Adrenal gland (tissue), 12 donors: ENCODE measurements around the gene LRFN4. TPM values are rescaled to one million over a fixed set of nuclear protein-coding genes. Genes with fewer than 3 reads are reported as not detected.

ENCODE experiments used
- DNase-seq, 7 donors: peaks; one replicate each; pipeline ENCODE4 v3.0.0-alpha.2; 2019 to 2020
- H3K27ac ChIP-seq, 5 donors: fragments of 200-600 bp; sonication (generic) in 4 of 5; 1 replicate in 3 of 5; 2 replicates in 2 of 5; pipeline versions ENCODE4 v1.5.1 to v1.8.0; 2016 to 2020; ENCODE audit warnings: mild to moderate bottlenecking in 1 of 5
- H3K27me3 ChIP-seq: fragments of 200-600 bp; 2 replicates; pipeline ENCODE4 v1.8.0; 2021
- H3K36me3 ChIP-seq, 2 donors: fragments of 200-600 bp; replicated peaks in 1 of 2; 1 replicate in 1 of 2; 2 replicates in 1 of 2; pipeline versions ENCODE4 v1.5.1 to v1.8.0; 2018 to 2022
- H3K4me1 ChIP-seq, 2 donors: fragments of 200-600 bp; replicated peaks in 1 of 2; 1 replicate in 1 of 2; 2 replicates in 1 of 2; pipeline versions ENCODE4 v1.5.1 to v1.8.0; 2018 to 2021
- H3K4me3 ChIP-seq, 4 donors: fragments of 200-600 bp; sonication (generic) in 3 of 4; one replicate each; pipeline ENCODE4 v1.5.1; 2016 to 2018
- H3K9me3 ChIP-seq, 3 donors: fragments of 200-600 bp; sonication (generic) in 1 of 3; replicated peaks in 1 of 3; 1 replicate in 2 of 3; 2 replicates in 1 of 3; pipeline versions ENCODE4 v1.5.1 to v1.8.0; 2016 to 2021
- POLR2A ChIP-seq, 2 donors: fragments of 450-650 bp; IDR thresholded peaks; one replicate each; pipeline ENCODE4 v1.6.1; 2017; ENCODE audit warnings: antibody characterized with exemption in 2 of 2, mild to moderate bottlenecking in 2 of 2, moderate library complexity in 1 of 2
- WGBS, 4 donors: extraction: QIAGEN DNeasy Blood & Tissue Kit in 2 of 4; methylation state at CpG; one replicate each; pipeline versions ENCODE4 v1.1.5 to v1.1.7; 2013 to 2017; 5-methylcytosine and 5-hydroxymethylcytosine counted together
- intact Hi-C, 2 donors: fragments of 100-400 bp; cut with DNase I; formaldehyde crosslinking; loops; one replicate each; pipeline versions ENCODE4 v1.14.1 to v1.15.0; 2022 to 2023
- polyA plus RNA-seq, 3 donors: library from polyadenylated mRNA; stranded (reverse); fragments of 200-250 nt in 2 of 3; fragments of 350-450 nt in 1 of 3; fragmentation: Illumina TruSeq in 1 of 3; extraction: RNeasy Lipid Tissue Mini Kit (QIAGEN cat#74804) in 1 of 3; gene quantifications; one replicate each; pipeline ENCODE4 v1.2.3, GENCODE V29; 2013 to 2014
- total RNA-seq, 9 donors: library from RNA; depleted of rRNA in 4 of 9; stranded (reverse); fragments of >200 nt in 4 of 9; fragments of 120-200 nt in 1 of 9; fragmentation: NEBNext Ultra II Directional in 1 of 9; extraction: Animal tissue kit (Norgen Biotek cat#: 25700) in 1 of 9; gene quantifications; one replicate each; pipeline versions ENCODE4 v1.1.0 to v1.2.4, GENCODE V29; 2013 to 2023
- TF ChIP-seq, protein P1 (sequence below), 6 experiments: fragments of 450-650 bp in 4 of 6; fragments of 200-600 bp in 2 of 6; sonication (generic) in 1 of 6; IDR thresholded peaks; 1 replicate in 5 of 6; 2 replicates in 1 of 6; pipeline versions ENCODE4 v1.5.1 to v1.8.0; 2016 to 2021; ENCODE audit warnings: antibody characterized with exemption in 6 of 6, mild to moderate bottlenecking in 2 of 6, moderate library complexity in 1 of 6
- donor health status: healthy with polysubstance abuse.
- donor health status: Bipolar disorder and iron deficiency.
- donor health status: DM: yes; HTN: yes; CAD: no.
- donor health status: DM: no; HTN: no; CAD: no.
- donor health status: DM: no; HTN: no; CAD: no.
- donor health status: DM: yes; HTN: yes; CAD: no.

The LRFN4 gene
- total and polyA plus RNA-seq, 12 donors, result 0.24 to 74.3 (median 16.3) TPM

DNA sequence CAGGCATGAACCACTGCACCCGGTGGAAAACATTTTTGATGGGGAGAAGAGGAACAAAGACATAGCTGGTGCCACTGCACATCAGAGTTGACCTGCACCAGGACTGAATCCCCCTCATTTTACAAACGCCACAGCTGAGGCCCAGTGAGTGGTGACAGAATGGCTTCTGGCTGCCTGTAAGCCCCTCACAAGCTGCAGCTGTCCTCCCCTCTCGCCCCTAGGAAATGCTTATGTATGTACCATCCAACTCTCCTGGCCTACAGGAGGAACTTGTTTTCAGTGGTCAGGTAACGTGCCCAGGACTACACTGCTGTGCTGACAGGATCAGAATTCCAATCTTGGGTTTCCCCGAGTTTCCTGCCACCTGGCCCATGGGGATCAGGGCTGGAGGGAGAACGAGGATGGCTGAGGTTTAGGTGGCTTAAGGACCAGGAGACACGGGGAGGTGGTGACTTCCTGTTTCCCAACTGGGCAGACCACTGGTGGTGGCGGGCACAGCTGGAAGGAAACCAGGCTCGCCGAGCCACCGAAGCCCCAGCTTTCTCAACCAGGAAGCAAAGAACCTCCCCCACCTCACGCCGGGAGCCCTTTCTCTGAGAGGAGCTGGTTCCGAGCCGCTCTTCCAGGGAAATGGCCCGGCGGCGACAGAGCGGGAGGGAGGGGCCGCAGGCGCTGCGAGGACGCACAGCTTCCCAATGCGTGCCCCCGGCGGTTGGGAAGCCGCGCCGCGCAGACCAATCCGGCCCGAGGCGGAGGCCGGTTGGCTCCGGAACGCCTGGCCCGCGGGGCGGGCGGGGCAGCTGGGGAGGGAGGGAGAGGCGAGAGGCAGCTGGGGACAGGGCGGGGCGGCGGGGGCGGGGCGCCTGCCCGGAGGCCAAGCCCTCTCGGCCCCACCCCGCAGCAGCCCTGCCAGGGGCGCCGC lies 1.0 kb upstream of the LRFN4 start:
- intact Hi-C loops, result no loop called here
- H3K9me3 ChIP-seq, result no peaks in the 10 kb centered on the region
- H3K27ac ChIP-seq, result peak overlapping the region; percentile 15 to 92 (median 78)
- peak; percentile 93 to 96 (median 94) for DNase-seq
- H3K27me3 ChIP-seq, result no peaks in the 10 kb centered on the region
- WGBS, 4 donors, result 6 to 76% (median 26%) methylated on average over 3 to 51 of the region's 51 CpGs
- peaks cover 6% of the 10 kb centered on the region in 2 donors for H3K4me1 ChIP-seq
- TF ChIP-seq POLR2A (IDR thresholded peaks at IDR 0.05), result peak; percentile 67 to 74
- TF ChIP-seq, protein P1, sequence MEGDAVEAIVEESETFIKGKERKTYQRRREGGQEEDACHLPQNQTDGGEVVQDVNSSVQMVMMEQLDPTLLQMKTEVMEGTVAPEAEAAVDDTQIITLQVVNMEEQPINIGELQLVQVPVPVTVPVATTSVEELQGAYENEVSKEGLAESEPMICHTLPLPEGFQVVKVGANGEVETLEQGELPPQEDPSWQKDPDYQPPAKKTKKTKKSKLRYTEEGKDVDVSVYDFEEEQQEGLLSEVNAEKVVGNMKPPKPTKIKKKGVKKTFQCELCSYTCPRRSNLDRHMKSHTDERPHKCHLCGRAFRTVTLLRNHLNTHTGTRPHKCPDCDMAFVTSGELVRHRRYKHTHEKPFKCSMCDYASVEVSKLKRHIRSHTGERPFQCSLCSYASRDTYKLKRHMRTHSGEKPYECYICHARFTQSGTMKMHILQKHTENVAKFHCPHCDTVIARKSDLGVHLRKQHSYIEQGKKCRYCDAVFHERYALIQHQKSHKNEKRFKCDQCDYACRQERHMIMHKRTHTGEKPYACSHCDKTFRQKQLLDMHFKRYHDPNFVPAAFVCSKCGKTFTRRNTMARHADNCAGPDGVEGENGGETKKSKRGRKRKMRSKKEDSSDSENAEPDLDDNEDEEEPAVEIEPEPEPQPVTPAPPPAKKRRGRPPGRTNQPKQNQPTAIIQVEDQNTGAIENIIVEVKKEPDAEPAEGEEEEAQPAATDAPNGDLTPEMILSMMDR (IDR thresholded peaks at IDR 0.05), result peak in 2 of 6 experiments; percentile 14 to 17
- H3K4me3 ChIP-seq, result peak overlapping the region; percentile 29 to 64 (median 40)
- H3K36me3 ChIP-seq, result no peaks in the 10 kb centered on the region

DNA sequence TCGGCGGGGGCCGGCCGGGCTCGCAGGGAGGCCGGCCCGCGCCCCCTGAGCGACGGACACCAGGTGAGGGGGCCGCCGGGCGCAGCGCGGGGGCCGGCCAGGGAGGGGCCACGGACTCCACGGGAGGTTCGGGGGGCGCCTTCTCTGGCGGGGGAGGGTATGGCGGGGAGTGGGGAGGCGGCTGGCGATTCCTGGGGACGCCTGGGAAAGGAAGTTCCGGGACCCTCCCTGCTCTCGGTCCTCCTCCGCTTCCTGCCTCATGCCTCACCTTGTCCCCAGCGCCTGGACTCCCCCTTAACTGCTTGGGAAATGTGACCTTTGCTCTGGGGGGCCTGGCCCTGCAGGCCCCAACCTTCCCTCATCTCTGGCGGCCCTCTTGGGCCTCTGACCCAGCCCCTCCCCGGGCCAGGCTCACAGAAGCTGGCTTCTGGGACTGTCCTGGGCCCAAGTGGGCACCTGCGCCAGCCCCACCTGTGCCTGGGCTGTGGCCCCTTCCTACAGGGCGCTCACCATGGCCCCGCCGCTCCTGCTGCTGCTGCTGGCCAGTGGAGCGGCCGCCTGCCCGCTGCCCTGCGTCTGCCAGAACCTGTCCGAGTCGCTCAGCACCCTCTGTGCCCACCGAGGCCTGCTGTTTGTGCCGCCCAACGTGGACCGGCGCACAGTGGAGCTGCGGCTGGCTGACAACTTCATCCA lies 516 bp downstream of the LRFN4 start:
- Histone ChIP-seq H3K36me3 (no peaks in the 10 kb centered on the region), H3K9me3 (no peaks in the 10 kb centered on the region), H3K27me3 (no peaks in the 10 kb centered on the region), H3K27ac (peak overlapping the region in 3 of 5 donors; percentile 8 to 92 (median 66)), H3K4me1 (peaks cover 6% of the 10 kb centered on the region in 2 donors), H3K4me3 (peak overlapping the region in 1 of 4 donors; percentile 64)
- intact Hi-C loops, result no loop called here
- TF ChIP-seq POLR2A (IDR thresholded peaks at IDR 0.05), result no peak
- TF ChIP-seq, protein P1 (IDR thresholded peaks at IDR 0.05), result no peak
- DNase-seq, result no peak
- WGBS, 4 donors, result 47 to 80% (median 60%) methylated on average over 2 to 46 of the region's 47 CpGs

DNA sequence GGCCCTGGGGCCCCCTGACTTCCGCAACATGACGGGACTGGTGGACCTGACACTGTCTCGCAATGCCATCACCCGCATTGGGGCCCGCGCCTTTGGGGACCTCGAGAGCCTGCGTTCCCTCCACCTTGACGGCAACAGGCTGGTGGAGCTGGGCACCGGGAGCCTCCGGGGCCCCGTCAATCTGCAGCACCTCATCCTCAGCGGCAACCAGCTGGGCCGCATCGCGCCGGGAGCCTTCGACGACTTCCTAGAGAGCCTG lies 992 bp downstream of the LRFN4 start:
- Histone ChIP-seq H3K27me3 (no peaks in the 10 kb centered on the region), H3K9me3 (no peaks in the 10 kb centered on the region), H3K4me1 (peaks cover 6% of the 10 kb centered on the region in 2 donors), H3K36me3 (no peaks in the 10 kb centered on the region), H3K27ac (peak overlapping the region in 1 of 5 donors; percentile 66), H3K4me3 (no peak overlapping the region)
- 97 to 100% (median 99%) methylated on average over 1 to 19 of the region's 19 CpGs; no CpG with 5 or more reads in 1 of the 4 donors for WGBS, 4 donors
- peak in 1 of 7 donors; percentile 57 for DNase-seq
- intact Hi-C loops, result no loop called here
- no peak for TF ChIP-seq POLR2A (IDR thresholded peaks at IDR 0.05)

DNA sequence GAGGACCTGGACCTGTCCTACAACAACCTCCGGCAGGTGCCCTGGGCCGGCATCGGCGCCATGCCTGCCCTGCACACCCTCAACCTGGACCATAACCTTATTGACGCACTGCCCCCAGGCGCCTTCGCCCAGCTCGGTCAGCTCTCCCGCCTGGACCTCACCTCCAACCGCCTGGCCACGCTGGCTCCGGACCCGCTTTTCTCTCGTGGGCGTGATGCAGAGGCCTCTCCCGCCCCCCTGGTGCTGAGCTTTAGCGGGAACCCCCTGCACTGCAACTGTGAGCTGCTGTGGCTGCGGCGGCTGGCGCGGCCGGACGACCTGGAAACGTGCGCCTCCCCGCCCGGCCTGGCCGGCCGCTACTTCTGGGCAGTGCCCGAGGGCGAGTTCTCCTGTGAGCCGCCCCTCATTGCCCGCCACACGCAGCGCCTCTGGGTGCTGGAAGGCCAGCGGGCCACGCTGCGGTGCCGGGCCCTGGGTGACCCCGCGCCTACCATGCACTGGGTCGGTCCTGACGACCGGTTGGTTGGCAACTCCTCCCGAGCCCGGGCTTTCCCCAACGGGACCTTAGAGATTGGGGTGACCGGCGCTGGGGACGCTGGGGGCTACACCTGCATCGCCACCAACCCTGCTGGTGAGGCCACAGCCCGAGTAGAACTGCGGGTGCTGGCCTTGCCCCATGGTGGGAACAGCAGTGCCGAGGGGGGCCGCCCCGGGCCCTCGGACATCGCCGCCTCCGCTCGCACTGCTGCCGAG lies 1.5 kb downstream of the LRFN4 start:
- no peaks in the 10 kb centered on the region for H3K27me3 ChIP-seq
- H3K9me3 ChIP-seq, result no peaks in the 10 kb centered on the region
- H3K4me1 ChIP-seq, result peaks cover 6% of the 10 kb centered on the region in 2 donors
- no peak for TF ChIP-seq POLR2A (IDR thresholded peaks at IDR 0.05)
- TF ChIP-seq, protein P1 (IDR thresholded peaks at IDR 0.05), result no peak
- H3K27ac ChIP-seq, result no peak overlapping the region
- WGBS, 4 donors, result 96 to 98% (median 97%) methylated on average over 40 to 62 of the region's 62 CpGs
- no peak for DNase-seq
- intact Hi-C loops, result no loop called here
- H3K4me3 ChIP-seq, result no peak overlapping the region
- H3K36me3 ChIP-seq, result no peaks in the 10 kb centered on the region
